Breast epithelium (tissue), 3 donors: Measurements from ENCODE around the gene SNRK.

ENCODE experiments used
- POLR2A ChIP-seq: fragments of 450-650 bp; IDR thresholded peaks from one replicate; pipeline ENCODE4 v1.6.1; 2016; ENCODE audit warnings: antibody characterized with exemption, mild to moderate bottlenecking, moderate library complexity
- POLR2AphosphoS5 ChIP-seq, 3 donors: sonication (generic); formaldehyde crosslinking; IDR thresholded peaks; one replicate each; pipeline ENCODE4 v1.6.1; 2017; ENCODE audit warnings: antibody characterized with exemption in 3 of 3

DNA sequence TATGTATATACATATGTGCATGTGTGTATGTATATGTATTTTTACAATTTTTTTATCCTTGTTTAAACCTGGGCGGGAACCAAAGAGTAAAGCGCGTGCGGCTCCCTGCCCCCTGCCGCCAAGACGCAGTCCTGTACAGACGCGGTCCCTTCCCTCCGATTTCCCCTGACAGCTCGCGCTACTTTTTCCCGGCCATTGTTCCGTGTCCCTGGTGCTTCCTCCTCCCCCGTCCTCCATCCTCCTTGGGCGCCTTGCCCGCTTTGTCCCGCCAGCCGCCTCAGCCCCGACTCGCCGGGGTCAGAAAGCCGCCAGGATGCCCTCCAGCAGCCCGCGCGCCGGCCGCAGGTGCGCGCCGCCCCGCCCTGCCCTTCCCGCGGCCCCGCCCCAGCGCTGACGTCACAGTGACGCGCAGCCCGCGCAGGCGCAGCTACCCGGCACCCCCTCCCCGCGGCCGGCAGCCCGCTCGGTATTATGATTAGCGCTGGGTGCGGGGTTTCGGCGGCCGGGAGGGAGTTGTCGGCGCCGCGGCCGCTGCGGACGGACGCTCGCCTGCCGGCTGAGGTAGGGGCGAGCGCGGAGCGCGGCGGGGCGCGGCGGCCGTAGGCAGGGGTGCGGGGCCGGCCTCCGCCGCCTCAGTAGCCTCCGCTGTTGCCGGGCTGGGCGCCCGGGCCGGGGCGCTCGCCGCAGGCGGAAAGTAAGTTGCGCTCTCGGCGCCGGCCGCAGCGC is at the start of gene SNRK:
- TF ChIP-seq POLR2A (no peak), POLR2AphosphoS5 (IDR thresholded peaks at IDR 0.05) (peak; percentile 52 to 79 (median 54))
